HG03066 (cell line): Measurements from ENCODE around the gene RNF111.
"Not testable (repeated sequence)": the region's sequence is repeated elsewhere in the genome, so short reads cannot be mapped to it uniquely, and the experiment has no call there.

Source experiments
- ATAC-seq: cut with Tn5 transposase; IDR thresholded peaks from one replicate; pipeline ENCODE4 v1.9.1; 2021; ENCODE audit warnings: low read depth; ENCODE audit not compliant: unreplicated experiment

The RNF111 gene

DNA sequence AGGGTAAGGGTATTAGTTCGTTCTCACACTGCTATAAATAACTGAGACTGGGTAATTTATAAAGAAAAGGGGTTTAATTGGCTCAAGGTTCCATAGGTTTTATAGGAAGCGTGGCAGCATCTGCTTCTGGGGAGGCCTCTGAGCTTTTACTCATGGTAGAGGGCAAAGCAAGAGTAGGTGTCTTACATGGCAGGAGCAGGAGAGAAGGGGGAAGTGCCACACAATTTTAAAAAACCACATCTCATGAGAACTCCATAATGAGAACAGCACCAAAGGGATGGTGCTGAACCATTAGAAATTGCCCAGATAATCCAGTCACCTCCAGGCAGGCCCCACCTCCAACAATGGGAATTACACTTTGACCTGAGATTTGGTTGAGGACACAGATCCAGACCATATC is 12.2 kb downstream of the RNF111 start:
- ATAC-seq, result no peak

DNA sequence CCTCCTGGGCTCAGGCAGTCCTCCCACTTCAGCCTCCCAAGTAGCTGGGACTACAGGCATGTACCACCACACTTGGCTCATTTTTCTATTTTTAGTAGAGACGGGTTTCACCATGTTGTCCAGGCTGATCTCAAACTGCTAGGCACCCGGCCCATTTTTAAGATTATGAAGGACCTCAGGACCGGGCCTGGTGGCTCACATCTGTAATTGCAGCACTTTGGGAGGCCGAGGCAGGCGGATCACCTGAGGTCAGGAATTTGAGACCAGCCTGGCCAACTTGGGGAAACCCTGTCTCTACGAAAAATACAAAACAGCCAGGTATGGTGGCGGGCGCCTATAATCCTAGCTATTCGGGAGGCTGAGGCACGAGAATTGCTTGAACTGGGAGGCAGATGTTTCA is 12.8 kb downstream of the RNF111 start:
- ATAC-seq, result not testable (repeated sequence)

DNA sequence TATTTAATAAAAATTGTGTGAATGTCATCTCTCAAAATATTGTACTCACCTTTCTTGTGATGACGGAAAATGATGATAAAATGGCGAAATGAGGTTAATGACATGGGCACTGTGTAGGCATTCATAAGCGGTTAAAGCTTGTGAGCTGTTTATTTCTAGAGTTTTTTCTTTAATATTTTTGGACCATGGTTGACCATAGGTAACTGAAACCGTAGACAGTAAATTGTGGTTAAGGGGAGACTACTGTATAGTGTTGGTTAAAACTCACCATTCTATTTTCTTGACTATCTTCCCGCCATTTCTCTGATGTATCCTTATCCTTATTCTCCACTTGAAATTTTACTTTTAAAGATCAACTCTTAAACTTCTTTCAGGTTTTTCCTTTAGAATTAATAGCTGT is 14.5 kb downstream of the RNF111 start:
- no peak for ATAC-seq

- no peak for ATAC-seq
These were observed 15.0 kb downstream of the RNF111 start for GRCh38 chr15:59002418-59002859.

GRCh38 chr15:59005579-59005978 is 18.1 kb downstream of the RNF111 start:
- no peak for ATAC-seq

GRCh38 chr15:59008086-59008485 is 20.6 kb downstream of the RNF111 start:
- no peak for ATAC-seq

DNA sequence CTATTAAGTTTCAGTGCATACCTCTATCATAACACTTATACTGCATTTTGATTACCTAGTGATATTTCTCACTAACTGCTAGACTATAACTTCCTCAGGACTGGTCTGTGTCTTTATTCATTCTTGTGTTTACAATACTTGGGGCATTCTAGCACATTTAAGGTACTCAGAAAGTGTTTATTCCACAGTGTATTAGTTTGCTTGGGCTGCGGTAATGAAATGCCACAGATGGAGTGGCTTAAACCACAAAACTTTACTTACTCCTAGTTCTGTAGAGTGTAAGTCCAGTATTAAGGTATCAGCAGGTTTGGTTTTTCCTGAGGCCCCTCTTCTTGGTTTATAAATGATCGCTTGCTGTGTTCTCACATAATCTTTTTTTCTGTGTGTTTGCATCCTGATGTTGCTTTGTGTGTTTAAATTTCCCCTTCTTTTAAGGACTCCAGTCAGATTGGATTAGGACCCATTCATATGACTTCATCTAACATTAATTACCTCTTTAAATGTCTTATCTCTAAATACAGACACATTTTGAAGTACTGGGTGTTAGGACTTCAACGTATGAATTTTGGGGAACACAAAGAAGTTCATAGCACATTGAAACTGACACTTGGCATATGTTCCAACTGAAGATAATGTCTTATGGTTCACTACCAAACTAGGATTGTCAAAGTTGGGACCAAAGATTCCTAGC is 23.9 kb downstream of the RNF111 start:
- ATAC-seq, result no peak

- no peak for ATAC-seq
These were observed 25.9 kb downstream of the RNF111 start for GRCh38 chr15:59013246-59013873.

- no peak for ATAC-seq
These were observed 26.6 kb downstream of the RNF111 start for GRCh38 chr15:59014068-59014467.

DNA sequence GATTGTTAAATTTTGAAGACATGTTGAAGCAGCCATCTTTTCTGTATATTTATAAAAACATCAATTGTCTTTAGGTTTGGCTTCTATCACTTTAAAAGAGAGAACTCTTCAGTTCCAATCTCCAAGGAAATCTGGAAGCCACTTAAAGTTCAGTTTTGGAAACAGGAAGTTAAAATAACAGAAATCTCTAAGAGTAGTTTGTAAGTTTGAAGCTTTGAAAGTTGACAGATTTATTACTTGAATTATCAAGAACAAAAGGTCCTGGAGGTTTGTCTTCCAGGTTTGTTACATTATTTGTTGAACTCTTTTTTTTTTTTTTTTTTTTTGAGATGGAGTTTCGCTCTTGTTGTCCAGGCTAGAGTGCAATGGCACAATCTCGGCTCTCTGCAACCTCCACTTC is 30.0 kb downstream of the RNF111 start:
- ATAC-seq, result no peak

- no peak for ATAC-seq
These were observed 31.4 kb downstream of the RNF111 start for GRCh38 chr15:59018833-59019232.

GRCh38 chr15:59020322-59020721 is 32.9 kb downstream of the RNF111 start:
- ATAC-seq, result no peak

- no peak for ATAC-seq
These were observed 34.7 kb downstream of the RNF111 start for GRCh38 chr15:59022188-59022587.

GRCh38 chr15:59026207-59026606 is 38.7 kb downstream of the RNF111 start:
- ATAC-seq, result no peak

DNA sequence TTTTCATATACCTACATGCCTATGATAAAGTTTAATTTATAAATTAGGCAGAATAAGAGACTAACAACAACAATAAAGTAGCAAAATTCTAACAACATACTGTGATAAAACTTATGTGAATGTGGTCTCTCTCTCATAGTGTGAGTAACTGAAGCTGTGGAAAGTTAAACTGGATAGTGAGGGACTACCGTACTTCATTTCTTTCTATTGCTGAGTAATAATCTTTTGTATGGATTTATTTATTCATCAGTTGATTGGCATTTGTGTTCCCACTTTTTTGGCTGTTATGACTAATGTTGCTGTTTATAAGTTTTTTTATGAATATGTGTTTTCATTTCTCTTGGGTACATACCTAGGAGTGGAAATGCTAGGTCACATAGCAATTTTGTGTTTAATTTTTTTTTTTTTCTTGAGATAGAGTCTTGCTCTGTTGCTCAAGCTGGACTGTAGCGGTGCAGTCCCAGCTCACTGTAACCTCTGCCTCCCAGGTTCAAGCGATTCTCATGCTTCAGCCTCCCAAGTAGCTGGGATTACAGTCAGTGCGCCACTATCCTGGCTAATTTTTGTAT is 41.0 kb downstream of the RNF111 start:
- ATAC-seq, result no peak

GRCh38 chr15:59029554-59029953 is 42.1 kb downstream of the RNF111 start:
- ATAC-seq, result no peak

DNA sequence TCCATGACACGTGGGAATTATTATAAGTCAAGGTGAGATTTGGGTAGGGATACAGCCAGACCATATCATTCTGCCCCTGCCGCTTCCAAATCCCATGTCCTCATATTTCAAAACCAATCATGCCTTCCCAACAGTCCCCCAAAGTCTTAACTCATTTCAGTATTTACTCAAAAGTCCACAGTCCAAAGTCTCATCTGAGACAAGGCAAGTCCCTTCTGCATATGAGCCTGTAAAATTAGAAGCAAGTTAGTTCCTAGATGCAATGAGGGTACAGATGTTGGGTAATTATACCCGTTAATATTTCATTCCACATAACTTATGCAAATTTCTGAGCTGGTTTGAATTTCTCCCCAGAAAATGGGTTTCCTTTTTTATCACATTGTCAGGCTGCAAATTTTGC is 47.7 kb downstream of the RNF111 start:
- ATAC-seq, result no peak

DNA sequence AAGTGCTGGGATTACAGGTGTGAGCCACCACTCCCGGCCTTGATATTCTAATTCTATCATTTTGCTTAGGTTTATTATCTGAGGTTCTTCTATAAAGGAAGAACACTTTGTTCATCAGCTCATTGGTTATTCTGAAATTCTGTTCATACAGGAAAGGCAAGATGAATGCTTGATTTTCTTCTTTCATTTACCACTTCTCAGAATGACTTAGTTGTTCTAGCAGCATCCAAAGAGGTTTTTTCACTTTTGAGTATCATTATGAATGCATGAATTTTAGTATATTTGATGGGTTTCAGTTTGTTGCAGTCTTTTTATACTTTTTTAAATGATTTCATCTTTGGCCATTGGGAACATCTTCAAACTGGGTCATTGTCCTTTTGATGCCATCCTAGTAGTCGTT is 51.8 kb downstream of the RNF111 start:
- no peak for ATAC-seq

GRCh38 chr15:59042041-59042440 is 54.6 kb downstream of the RNF111 start:
- ATAC-seq, result no peak

GRCh38 chr15:59048897-59049296 is 61.4 kb downstream of the RNF111 start:
- no peak for ATAC-seq

- no peak for ATAC-seq
These were observed 64.7 kb downstream of the RNF111 start for GRCh38 chr15:59051873-59052861.
